ENCODE measurements around the gene USH2A.

The USH2A gene

DNA sequence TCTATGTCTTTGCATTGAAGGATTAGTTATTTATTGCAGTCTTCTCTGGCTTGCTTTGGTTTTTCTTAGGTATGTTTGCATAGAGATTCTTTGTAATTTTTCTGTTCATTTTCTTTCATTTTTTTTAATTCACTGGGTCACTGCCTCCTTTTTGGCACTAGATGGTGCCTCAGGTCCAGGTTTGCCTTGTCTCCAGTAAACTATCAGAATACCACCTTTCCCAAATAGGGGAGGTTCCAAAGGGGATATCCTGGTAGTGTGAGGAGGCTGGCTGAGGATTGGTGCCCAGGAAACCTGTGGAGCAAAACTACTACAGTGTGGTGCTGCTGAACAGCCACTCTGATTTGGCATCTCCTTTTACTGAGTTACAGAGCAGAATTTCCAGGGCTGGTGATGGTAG, 599.0 kb downstream of the USH2A start:
- H3K27me3 ChIP-seq (ENCODE audit: insufficient read depth, low read length, poor library complexity, severe bottlenecking) = no peaks in the 10 kb centered on the region
- no peaks in the 10 kb centered on the region for H3K79me2 ChIP-seq (ENCODE audit: insufficient read depth, low read length)
- H3K9me2 ChIP-seq (replicated peaks; ENCODE audit: low read depth, low read length) = no peaks in the 10 kb centered on the region
- H3K9me3 ChIP-seq (ENCODE audit: insufficient read depth, low read depth, low read length) = no peaks in the 10 kb centered on the region
- no peak overlapping the region for H3K4me2 ChIP-seq (ENCODE audit: low read depth, low read length, poor library complexity, severe bottlenecking)
- H3K4me1 ChIP-seq (ENCODE audit: insufficient read depth, low read length, poor library complexity, severe bottlenecking) = no peaks in the 10 kb centered on the region
- no peaks in the 10 kb centered on the region for H3F3A ChIP-seq (ENCODE audit: low read depth)
- no peak overlapping the region for H3K9ac ChIP-seq (ENCODE audit: low read depth, low read length, poor library complexity, severe bottlenecking)
- no peaks in the 10 kb centered on the region for H4K20me1 ChIP-seq (ENCODE audit: insufficient read depth, low read length, poor library complexity, severe bottlenecking)
- H2AFZ ChIP-seq (ENCODE audit: low read length) = no peak overlapping the region
- no peak overlapping the region for H3K4me3 ChIP-seq (ENCODE audit: low read length, poor library complexity, severe bottlenecking)
- H3K36me3 ChIP-seq (ENCODE audit: insufficient read depth, low read length) = no peaks in the 10 kb centered on the region
- TF ChIP-seq EZH2phosphoT487 (IDR thresholded peaks at IDR 0.05; ENCODE audit: borderline replicate concordance) = no peak
- TF ChIP-seq, protein P1, sequence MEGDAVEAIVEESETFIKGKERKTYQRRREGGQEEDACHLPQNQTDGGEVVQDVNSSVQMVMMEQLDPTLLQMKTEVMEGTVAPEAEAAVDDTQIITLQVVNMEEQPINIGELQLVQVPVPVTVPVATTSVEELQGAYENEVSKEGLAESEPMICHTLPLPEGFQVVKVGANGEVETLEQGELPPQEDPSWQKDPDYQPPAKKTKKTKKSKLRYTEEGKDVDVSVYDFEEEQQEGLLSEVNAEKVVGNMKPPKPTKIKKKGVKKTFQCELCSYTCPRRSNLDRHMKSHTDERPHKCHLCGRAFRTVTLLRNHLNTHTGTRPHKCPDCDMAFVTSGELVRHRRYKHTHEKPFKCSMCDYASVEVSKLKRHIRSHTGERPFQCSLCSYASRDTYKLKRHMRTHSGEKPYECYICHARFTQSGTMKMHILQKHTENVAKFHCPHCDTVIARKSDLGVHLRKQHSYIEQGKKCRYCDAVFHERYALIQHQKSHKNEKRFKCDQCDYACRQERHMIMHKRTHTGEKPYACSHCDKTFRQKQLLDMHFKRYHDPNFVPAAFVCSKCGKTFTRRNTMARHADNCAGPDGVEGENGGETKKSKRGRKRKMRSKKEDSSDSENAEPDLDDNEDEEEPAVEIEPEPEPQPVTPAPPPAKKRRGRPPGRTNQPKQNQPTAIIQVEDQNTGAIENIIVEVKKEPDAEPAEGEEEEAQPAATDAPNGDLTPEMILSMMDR (conservative IDR thresholded peaks at IDR 0.05; ENCODE audit: low read length) = peak; percentile 34

DNA sequence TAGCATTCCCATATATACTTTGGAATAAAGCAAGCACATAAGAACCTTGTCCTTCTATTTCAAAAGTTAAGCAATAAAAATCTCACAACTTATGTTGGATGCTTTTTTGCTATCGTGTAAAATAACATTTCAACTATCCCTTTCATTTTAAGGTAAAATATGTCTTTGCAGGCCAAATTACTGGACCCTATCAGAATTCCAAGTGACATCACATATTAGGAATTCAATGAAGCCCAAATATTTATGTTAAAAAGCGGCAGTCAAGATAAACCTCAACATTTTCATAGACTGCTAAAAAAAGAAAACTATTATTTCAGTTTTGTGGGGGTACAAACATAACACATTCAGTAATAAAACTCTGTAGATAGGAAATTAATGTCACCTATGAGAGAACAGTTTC, 604.1 kb downstream of the USH2A start:
- H3K9me2 ChIP-seq (replicated peaks; ENCODE audit: low read depth, low read length) = no peaks in the 10 kb centered on the region
- H4K20me1 ChIP-seq (ENCODE audit: insufficient read depth, low read length, poor library complexity, severe bottlenecking) = no peaks in the 10 kb centered on the region
- no peak overlapping the region for H3K4me2 ChIP-seq (ENCODE audit: low read depth, low read length, poor library complexity, severe bottlenecking)
- H3F3A ChIP-seq (ENCODE audit: low read depth) = no peaks in the 10 kb centered on the region
- no peak overlapping the region for H3K4me3 ChIP-seq (ENCODE audit: low read length, poor library complexity, severe bottlenecking)
- no peaks in the 10 kb centered on the region for H3K27me3 ChIP-seq (ENCODE audit: insufficient read depth, low read length, poor library complexity, severe bottlenecking)
- no peak overlapping the region for H2AFZ ChIP-seq (ENCODE audit: low read length)
- H3K36me3 ChIP-seq (ENCODE audit: insufficient read depth, low read length) = no peaks in the 10 kb centered on the region
- TF ChIP-seq, protein P1 (conservative IDR thresholded peaks at IDR 0.05; ENCODE audit: low read length) = no peak
- TF ChIP-seq EZH2phosphoT487 (IDR thresholded peaks at IDR 0.05; ENCODE audit: borderline replicate concordance) = no peak
- H3K4me1 ChIP-seq (ENCODE audit: insufficient read depth, low read length, poor library complexity, severe bottlenecking) = no peaks in the 10 kb centered on the region
- H3K79me2 ChIP-seq (ENCODE audit: insufficient read depth, low read length) = no peaks in the 10 kb centered on the region
- H3K9ac ChIP-seq (ENCODE audit: low read depth, low read length, poor library complexity, severe bottlenecking) = no peak overlapping the region
- no peaks in the 10 kb centered on the region for H3K9me3 ChIP-seq (ENCODE audit: insufficient read depth, low read depth, low read length)

DNA sequence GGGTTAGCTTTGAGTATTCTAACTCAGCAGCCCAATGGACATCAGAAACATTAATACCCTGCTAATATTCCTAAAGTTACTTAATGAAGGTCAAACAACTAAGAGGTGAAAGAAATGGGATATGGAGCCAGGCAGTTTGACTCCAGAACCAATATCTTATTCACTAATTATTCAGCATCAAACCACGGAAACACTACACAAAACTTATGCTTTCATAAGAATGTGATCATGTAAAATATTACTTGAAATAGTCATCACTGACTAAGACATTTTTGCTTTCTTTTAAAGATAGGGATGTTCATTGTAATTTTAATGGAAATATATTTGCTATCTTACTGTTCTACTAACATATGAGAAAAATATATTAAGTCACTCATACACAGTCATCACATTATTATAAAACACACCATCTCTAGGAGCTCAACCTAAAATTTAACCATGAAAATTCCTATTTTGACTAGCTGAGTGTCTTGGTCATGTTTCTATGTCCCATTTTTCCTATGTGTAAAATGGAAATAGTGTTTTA, 615.3 kb downstream of the USH2A start:
- H3K36me3 ChIP-seq (ENCODE audit: insufficient read depth, low read length) = no peaks in the 10 kb centered on the region
- no peaks in the 10 kb centered on the region for H3K9me2 ChIP-seq (replicated peaks; ENCODE audit: low read depth, low read length)
- H3K27me3 ChIP-seq (ENCODE audit: insufficient read depth, low read length, poor library complexity, severe bottlenecking) = no peaks in the 10 kb centered on the region
- H3K9me3 ChIP-seq (ENCODE audit: insufficient read depth, low read depth, low read length) = peaks cover 6% of the 10 kb centered on the region; the same call in 1 of the 2 replicates
- H2AFZ ChIP-seq (ENCODE audit: low read length) = no peak overlapping the region
- no peaks in the 10 kb centered on the region for H3K79me2 ChIP-seq (ENCODE audit: insufficient read depth, low read length)
- no peaks in the 10 kb centered on the region for H3F3A ChIP-seq (ENCODE audit: low read depth)
- no peaks in the 10 kb centered on the region for H4K20me1 ChIP-seq (ENCODE audit: insufficient read depth, low read length, poor library complexity, severe bottlenecking)
- no peak for TF ChIP-seq EZH2phosphoT487 (IDR thresholded peaks at IDR 0.05; ENCODE audit: borderline replicate concordance)
- TF ChIP-seq, protein P1 (conservative IDR thresholded peaks at IDR 0.05; ENCODE audit: low read length) = no peak
- no peak overlapping the region for H3K9ac ChIP-seq (ENCODE audit: low read depth, low read length, poor library complexity, severe bottlenecking)
- H3K4me2 ChIP-seq (ENCODE audit: low read depth, low read length, poor library complexity, severe bottlenecking) = no peak overlapping the region
- H3K4me3 ChIP-seq (ENCODE audit: low read length, poor library complexity, severe bottlenecking) = no peak overlapping the region
- no peaks in the 10 kb centered on the region for H3K4me1 ChIP-seq (ENCODE audit: insufficient read depth, low read length, poor library complexity, severe bottlenecking)
